GM20000 (cell line): ENCODE measurements around the gene ABHD2.

ENCODE experiments used
- DNase-seq: peaks from one replicate; pipeline ENCODE4 v3.0.0; 2012; ENCODE audit warnings: low spot score
- TF ChIP-seq, protein P1 (sequence below): IDR thresholded peaks from 2 replicates; pipeline ENCODE4 v1.5.1; 2012; ENCODE audit warnings: mild to moderate bottlenecking, control low read depth; ENCODE audit errors: extremely low read depth, missing control alignments

The ABHD2 gene

DNA sequence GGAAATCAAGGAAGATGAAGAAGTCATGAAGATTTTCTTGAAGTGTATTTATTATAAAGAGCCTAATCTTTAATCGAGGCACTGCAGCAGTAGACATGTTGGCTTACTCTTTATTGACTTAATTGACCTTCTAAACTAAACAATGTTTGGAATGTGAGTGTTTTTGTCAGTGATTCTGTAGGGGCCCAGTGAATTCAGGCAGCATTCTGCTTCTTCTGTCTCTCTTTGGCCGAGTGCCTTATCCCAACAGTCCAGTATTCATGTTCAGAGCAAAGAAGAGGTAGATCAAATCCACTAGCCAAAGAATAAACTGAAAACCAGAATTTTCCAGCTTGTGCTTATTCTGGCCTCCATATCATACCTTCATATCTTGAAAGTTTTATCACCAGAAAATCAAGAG lies 77.4 kb downstream of the ABHD2 start:
- TF ChIP-seq, protein P1, sequence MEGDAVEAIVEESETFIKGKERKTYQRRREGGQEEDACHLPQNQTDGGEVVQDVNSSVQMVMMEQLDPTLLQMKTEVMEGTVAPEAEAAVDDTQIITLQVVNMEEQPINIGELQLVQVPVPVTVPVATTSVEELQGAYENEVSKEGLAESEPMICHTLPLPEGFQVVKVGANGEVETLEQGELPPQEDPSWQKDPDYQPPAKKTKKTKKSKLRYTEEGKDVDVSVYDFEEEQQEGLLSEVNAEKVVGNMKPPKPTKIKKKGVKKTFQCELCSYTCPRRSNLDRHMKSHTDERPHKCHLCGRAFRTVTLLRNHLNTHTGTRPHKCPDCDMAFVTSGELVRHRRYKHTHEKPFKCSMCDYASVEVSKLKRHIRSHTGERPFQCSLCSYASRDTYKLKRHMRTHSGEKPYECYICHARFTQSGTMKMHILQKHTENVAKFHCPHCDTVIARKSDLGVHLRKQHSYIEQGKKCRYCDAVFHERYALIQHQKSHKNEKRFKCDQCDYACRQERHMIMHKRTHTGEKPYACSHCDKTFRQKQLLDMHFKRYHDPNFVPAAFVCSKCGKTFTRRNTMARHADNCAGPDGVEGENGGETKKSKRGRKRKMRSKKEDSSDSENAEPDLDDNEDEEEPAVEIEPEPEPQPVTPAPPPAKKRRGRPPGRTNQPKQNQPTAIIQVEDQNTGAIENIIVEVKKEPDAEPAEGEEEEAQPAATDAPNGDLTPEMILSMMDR, result no peak
- no peak for DNase-seq

DNA sequence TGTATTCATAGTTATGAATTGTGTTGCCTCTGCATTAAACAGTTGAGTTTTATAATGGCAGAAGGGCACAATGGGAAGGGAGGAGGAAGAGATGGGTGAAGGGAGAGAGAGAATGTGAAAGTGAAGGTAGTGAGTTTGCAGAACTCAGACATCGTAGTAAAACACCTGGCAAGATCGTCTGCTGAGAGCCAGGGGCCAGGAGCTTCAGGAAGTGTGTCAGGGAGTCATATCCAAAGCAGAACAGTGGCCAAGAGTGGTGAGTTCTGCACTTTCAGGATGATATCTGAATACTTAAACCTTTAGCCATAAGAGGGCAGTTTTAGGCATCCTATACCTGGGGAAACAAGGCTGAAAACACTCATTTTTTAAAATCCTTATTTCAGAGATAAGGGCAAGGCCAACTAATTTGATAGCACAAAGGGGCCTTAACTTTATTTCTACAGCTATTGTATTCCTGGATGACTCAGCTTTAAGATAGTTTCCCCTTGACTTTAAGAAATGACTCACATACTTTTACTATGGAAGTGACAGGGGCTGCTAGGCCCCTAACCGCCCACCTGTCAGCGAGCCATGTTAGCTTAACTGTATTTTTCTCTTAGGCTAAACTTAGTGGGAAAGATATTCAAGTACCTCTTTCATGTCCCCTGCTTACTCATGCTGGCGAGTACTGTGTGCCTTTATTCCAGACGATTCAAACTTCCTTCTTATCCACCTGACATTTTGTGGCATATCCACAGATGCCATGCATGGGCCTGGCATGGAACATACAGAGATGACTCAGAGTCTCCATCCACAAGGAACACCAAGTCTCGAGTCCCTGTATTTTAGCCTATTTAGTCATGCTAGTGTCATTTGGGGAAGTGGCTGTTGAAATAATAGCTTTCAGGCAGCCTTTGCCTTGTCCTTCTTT lies 79.3 kb downstream of the ABHD2 start:
- DNase-seq, result peak; percentile 42
- TF ChIP-seq, protein P1, result no peak

- DNase-seq, result no peak
- TF ChIP-seq, protein P1, result no peak
Observed at GRCh38 chr15:89168316-89168833, 80.1 kb downstream of the ABHD2 start.

DNA sequence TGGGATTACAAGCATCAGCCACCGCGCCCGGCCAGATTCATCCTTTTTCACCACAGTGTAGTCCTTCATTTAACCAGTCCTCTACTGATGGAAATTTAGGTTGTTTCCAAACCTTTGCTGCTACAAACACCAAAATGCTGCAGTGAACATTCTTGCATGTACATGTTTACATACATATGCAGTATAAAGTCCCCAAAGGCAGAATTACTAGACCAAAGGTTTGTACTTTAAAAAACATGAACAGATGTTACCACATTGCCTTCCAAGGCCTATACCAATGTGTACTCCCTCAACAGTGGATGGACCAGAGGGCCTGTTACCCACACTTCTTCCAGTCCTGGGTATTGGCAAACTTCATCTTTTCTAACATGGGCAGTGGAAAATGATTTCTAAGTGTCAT lies 82.1 kb downstream of the ABHD2 start:
- TF ChIP-seq, protein P1, result no peak
- DNase-seq, result no peak

DNA sequence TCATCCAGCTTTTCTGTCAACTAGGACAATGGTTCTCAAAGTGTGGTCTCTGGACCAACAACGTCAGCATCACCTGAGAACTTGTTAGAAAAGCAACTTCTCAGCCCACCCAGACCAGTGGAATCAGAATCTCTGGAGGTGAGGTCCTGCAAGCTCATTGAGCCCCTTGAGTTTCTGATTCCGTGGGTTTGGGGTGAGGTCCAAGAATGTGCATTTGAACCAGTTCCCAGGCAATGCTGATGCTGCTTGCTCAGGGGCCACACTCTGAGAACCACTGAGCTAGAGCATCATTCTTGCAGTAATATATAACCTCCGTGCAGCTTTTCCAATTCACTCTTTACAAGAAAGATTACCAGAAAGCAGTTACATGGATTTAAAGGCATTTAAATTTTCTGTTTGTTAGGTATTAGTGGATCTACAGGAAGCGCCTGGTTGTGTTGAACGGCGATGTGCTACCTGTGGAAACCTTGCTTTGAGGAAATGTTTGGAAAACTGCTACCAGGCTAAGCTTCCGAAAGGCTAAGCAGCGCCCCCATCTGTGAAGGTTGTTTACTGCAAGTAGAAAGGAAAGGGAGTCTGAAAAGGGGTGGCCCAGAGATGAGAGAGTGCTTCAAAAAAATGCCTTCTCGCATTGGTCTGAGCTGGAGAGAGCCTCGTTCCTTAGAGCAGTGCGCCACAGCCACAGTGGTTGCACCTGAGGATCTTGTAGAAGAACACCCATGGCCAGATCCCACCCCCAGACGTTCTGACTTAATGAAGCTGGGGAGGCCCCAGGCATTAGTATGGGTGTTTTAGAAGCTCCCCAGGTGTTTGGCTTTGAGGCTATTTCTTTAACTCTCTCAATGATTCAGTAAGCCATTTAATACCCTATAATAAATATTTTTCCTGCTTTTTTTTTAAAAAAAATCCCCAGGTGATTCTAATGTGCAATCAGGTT lies 83.1 kb downstream of the ABHD2 start:
- DNase-seq, result peak; percentile 25
- TF ChIP-seq, protein P1, result peak; percentile 35

- no peak for DNase-seq
- TF ChIP-seq, protein P1, result no peak
Observed at GRCh38 chr15:89172921-89173320, 84.7 kb downstream of the ABHD2 start.
